Gastroesophageal sphincter (tissue), 3 donors: ENCODE measurements around the gene PDLIM3.

Source experiments
- CTCF ChIP-seq, 4 experiments: fragments of 200-600 bp in 2 of 4; fragments of 450-650 bp in 2 of 4; sonication (generic) in 1 of 4; IDR thresholded peaks; one replicate each; pipeline ENCODE4 v1.5.1; 2017 to 2019; ENCODE audit warnings: antibody characterized with exemption in 4 of 4, mild to moderate bottlenecking in 2 of 4, moderate library complexity in 2 of 4
- POLR2A ChIP-seq, 2 donors: fragments of 450-650 bp; IDR thresholded peaks; one replicate each; pipeline ENCODE4 v1.6.1; 2017; ENCODE audit warnings: antibody characterized with exemption in 2 of 2, mild to moderate bottlenecking in 2 of 2, moderate library complexity in 1 of 2
- POLR2AphosphoS5 ChIP-seq: sonication (generic); formaldehyde crosslinking; IDR thresholded peaks from one replicate; pipeline ENCODE4 v1.6.1; 2017; ENCODE audit warnings: antibody characterized with exemption

GRCh38 chr4:185578284-185578683 lies 43.0 kb upstream of the PDLIM3 start:
- TF ChIP-seq POLR2AphosphoS5 = no peak
- TF ChIP-seq CTCF (IDR thresholded peaks at IDR 0.05) = no peak
- no peak for TF ChIP-seq POLR2A (IDR thresholded peaks at IDR 0.05)
